Subcutaneous abdominal adipose tissue (tissue), 5 donors: ENCODE results near the gene AFF2.

Source experiments
- H3K27ac ChIP-seq: one replicate; pipeline ENCODE4 v1.7.0; 2013; ENCODE audit warnings: low read depth, mild to moderate bottlenecking, inconsistent platforms, low read length, moderate library complexity
- H3K27me3 ChIP-seq, 5 donors: one replicate each; pipeline ENCODE4 v1.7.0; 2013; ENCODE audit warnings: low read length in 5 of 5, inconsistent platforms in 1 of 5; ENCODE audit not compliant: control insufficient read depth in 5 of 5, insufficient read depth in 4 of 5
- H3K36me3 ChIP-seq, 5 donors: one replicate each; pipeline ENCODE4 v1.7.0; 2013; ENCODE audit warnings: low read length in 5 of 5; ENCODE audit not compliant: control insufficient read depth in 5 of 5, insufficient read depth in 5 of 5
- H3K4me1 ChIP-seq, 5 donors: one replicate each; pipeline ENCODE4 v1.7.0; 2013; ENCODE audit warnings: low read length in 5 of 5, mild to moderate bottlenecking in 3 of 5, moderate library complexity in 1 of 5; ENCODE audit not compliant: control insufficient read depth in 5 of 5, insufficient read depth in 5 of 5
- H3K4me3 ChIP-seq, 5 donors: one replicate each; pipeline ENCODE4 v1.7.0; 2013; ENCODE audit warnings: low read length in 5 of 5, low read depth in 1 of 5
- H3K9ac ChIP-seq, 5 donors: one replicate each; pipeline ENCODE4 v1.7.0; 2013; ENCODE audit warnings: low read length in 5 of 5, mild to moderate bottlenecking in 4 of 5, moderate library complexity in 3 of 5
- H3K9me3 ChIP-seq, 5 donors: one replicate each; pipeline ENCODE4 v1.7.0; 2013; ENCODE audit warnings: low read length in 5 of 5; ENCODE audit not compliant: control insufficient read depth in 5 of 5
- donor health status: healthy.
- donor health status: healthy.
- donor health status: healthy.
- donor health status: healthy.
- donor health status: healthy.

The AFF2 gene

DNA sequence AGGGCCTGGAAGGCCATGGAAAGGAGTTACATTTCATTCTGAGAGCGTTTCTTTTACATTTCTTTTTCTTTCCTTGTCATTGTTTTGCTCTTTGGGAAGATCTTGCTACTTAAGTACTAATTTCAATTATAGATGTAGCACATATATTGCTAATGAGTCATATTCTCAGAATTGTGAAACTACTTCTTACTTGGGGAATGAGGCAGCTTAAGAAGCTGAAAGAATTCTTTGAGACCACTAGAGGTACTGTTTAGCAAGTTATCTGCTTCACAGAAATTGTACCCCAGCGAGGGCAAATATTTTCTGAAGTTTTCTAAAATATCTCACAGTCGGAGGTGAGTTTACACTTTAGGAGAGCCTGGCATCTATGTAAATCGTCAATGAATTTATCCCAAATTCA is 100.6 kb downstream of the AFF2 start:
- H3K4me3 ChIP-seq = no peak overlapping the region
- no peak overlapping the region for H3K27ac ChIP-seq
- no peaks in the 10 kb centered on the region for H3K4me1 ChIP-seq
- no peaks in the 10 kb centered on the region for H3K36me3 ChIP-seq
- H3K9me3 ChIP-seq = no peaks in the 10 kb centered on the region
- no peaks in the 10 kb centered on the region for H3K27me3 ChIP-seq
- H3K9ac ChIP-seq = no peak overlapping the region

DNA sequence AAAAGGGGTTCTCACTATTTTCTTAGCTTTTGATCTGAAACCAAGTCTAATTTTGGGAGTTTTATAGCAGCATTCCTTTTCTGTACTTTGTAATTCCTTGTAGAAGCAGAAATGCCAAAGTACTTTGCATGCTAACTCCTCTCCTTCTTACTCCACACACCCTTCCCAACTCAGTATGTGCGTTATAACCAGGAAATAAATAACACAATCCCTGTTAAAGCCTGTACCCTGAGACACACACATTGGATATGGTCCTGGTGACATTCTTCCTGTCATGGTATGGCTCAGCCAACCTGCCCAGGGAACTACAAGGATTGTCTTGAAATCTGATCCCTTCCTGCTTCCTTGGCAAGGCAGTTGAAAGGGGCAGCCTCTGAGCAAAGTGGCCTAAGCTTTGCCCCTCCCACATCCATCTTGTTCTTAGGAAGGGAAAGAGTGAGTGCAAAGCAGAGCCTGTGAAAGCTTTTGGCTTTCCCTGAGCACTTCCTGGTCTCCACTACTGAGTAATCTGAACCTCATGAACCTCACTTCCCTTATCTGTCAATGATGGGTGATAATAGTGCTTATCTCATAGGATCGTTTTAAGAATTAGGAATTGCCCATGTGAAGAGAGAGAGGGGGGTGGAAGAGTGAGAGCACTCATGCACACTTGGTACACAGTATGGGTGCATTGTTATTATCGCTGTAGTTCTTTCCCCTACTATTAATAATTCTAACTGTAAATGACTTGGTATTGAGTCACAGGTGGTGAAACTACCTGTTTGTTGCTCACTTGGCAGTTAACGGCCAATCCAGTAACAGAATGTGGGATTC is 109.3 kb downstream of the AFF2 start:
- H3K27ac ChIP-seq = no peak overlapping the region

DNA sequence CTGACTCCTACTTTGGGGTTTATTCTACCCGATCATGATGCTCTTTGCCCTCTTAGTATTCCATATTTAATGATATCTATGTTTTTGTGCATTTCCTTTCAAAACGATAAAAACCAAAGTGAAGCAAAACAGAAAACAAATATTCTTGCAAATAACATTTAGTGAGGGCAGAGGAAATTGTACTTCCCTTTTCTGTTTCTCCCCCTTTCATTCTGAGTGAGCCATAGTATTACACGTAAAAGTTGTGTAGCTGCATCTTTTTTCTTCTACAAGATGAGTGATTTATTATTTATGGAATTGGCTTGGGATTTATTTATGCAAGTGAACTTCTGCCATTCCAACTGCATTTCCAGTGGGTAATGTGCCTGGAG is 109.9 kb downstream of the AFF2 start:
- Histone ChIP-seq H3K4me3 (no peak overlapping the region), H3K9me3 (no peaks in the 10 kb centered on the region), H3K4me1 (no peaks in the 10 kb centered on the region), H3K9ac (no peak overlapping the region), H3K36me3 (no peaks in the 10 kb centered on the region), H3K27me3 (no peaks in the 10 kb centered on the region), H3K27ac (no peak overlapping the region)

More for the DNA sequence above, 109.3 kb downstream of the AFF2 start:
- Histone ChIP-seq H3K4me1 (no peaks in the 10 kb centered on the region), H3K27me3 (no peaks in the 10 kb centered on the region), H3K9me3 (no peaks in the 10 kb centered on the region), H3K9ac (no peak overlapping the region), H3K36me3 (no peaks in the 10 kb centered on the region), H3K4me3 (no peak overlapping the region)

DNA sequence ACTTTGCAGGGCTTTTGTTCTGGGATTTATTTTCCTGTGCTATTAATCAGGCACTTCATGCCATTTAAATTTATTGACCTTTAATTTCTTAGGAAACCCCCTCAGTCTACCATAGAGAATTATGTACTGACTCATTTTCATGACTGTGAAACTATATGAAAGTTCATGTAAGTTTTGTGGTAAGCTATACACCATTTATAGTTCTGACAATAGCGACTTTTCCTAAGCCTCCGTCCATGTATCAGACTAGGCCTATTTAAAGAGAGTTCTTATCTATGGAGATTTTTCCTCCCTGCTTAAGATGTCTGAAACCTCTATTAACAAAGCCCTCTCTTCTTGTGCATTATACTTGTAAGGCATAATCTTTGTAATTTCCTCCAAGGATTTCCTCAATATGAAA is 111.6 kb downstream of the AFF2 start:
- Histone ChIP-seq H3K9me3 (no peaks in the 10 kb centered on the region), H3K36me3 (no peaks in the 10 kb centered on the region), H3K4me1 (no peaks in the 10 kb centered on the region), H3K4me3 (no peak overlapping the region), H3K9ac (no peak overlapping the region), H3K27me3 (no peaks in the 10 kb centered on the region), H3K27ac (no peak overlapping the region)

DNA sequence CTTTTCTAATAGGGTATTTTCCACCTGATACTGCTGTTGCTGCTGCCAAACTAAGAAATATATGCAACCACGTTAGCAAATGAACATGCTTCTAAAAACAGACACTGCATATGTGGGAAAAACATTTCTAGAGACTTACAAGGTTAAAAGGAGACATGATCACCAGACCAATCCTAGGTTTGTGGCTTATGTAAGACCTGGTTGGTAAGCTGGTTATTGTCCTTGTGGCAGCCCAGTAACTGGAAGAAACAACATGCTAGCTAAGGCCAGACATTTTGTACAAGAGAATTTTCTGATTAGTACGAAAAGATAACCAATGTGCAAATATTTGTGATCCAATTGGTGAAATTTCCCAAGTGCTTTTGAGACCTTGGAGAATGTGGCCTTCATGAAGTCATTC is 112.0 kb downstream of the AFF2 start:
- Histone ChIP-seq H3K9me3 (no peaks in the 10 kb centered on the region), H3K4me1 (no peaks in the 10 kb centered on the region), H3K36me3 (no peaks in the 10 kb centered on the region), H3K27me3 (no peaks in the 10 kb centered on the region), H3K27ac (no peak overlapping the region), H3K9ac (no peak overlapping the region), H3K4me3 (no peak overlapping the region)

DNA sequence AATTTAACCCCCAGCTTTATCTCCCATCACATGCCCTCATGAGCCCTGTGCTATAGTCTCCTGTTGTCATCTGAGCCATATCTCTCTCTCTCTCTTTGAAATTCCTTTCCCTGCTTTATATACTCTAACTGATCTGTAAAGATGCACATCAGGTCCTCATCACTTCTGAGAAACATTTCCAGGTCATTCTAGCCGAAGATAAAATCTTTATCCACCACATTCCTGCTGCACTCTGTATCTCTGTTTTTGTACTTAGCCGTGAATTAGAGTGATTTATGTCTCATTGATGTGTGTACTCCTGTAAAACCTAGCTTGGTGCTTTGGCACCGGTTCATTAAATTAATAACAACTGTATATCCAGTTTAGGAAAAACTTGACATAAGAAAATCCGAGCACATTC is 113.2 kb downstream of the AFF2 start:
- H3K4me3 ChIP-seq = no peak overlapping the region
- H3K36me3 ChIP-seq = no peaks in the 10 kb centered on the region
- H3K4me1 ChIP-seq = no peaks in the 10 kb centered on the region
- no peak overlapping the region for H3K9ac ChIP-seq
- no peaks in the 10 kb centered on the region for H3K27me3 ChIP-seq
- no peaks in the 10 kb centered on the region for H3K9me3 ChIP-seq
- H3K27ac ChIP-seq = no peak overlapping the region

DNA sequence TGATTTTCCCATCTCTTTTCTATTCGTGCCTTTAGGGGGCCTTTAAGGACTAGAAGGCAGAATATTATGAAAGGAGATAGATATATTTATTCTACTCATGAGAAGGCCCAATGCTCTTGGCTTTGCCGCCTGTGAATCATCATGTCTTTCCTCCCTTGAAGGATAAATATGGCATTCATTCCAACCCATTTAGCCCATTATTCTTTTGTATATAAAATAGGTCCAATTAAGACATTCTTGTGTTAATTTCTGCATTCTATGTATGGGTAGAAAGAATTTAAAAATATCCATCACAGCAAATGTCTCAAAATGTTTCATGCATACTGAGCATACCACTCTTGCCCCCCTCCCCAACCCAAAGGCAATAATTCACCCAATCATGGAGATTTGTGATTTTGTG is 115.1 kb downstream of the AFF2 start:
- Histone ChIP-seq H3K27ac (no peak overlapping the region), H3K36me3 (no peaks in the 10 kb centered on the region), H3K9ac (no peak overlapping the region), H3K4me1 (no peaks in the 10 kb centered on the region), H3K4me3 (no peak overlapping the region), H3K27me3 (no peaks in the 10 kb centered on the region), H3K9me3 (no peaks in the 10 kb centered on the region)

DNA sequence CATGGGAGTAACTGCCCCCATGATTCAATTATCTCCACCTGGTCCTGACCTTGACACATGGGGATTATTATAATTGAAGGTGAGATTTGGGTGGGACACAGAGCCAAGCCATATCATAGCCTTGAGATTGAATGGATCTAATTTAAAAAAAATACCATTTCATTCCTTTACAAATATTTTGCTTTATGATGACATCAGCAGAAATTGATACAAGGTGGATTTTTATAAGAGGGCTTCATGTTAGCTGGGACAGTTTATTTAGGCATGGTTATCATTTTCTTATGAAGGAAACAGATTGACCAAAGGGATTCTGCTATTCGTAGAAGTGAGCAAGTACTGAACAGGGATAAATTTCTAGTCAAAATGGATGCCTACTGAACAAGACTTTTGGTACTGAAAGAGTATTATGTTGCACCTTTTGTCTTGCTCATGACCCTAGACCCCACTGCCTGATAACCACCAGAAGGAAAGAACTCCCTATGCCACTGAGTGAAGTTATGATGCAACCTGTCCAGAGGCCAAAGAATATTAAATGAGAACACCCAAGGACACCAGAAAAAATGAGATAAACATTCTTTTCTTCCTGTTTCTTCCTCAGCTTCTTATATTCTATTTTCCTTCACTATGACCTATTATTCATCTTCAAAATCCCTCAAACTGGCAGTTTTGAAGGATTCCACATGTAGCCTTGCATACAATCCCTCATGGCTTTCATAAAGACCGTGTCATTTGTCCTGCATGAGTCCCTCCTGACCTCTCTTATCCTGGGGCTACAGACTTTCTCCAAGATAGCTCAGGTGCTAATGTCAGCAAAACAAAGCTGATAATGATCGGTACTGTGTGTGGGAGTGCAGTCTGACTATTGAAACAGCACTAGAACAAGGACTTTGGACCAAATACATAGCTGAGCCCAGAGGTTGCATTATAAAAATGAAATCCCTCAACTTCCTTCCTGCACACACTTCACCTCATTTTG is 118.3 kb downstream of the AFF2 start:
- no peaks in the 10 kb centered on the region for H3K36me3 ChIP-seq
- H3K9me3 ChIP-seq = no peaks in the 10 kb centered on the region
- H3K27me3 ChIP-seq = peaks cover 0 to under 1% (median 0%) of the 10 kb centered on the region in 5 donors
- no peaks in the 10 kb centered on the region for H3K4me1 ChIP-seq
- no peak overlapping the region for H3K27ac ChIP-seq
- H3K9ac ChIP-seq = no peak overlapping the region
- no peak overlapping the region for H3K4me3 ChIP-seq

DNA sequence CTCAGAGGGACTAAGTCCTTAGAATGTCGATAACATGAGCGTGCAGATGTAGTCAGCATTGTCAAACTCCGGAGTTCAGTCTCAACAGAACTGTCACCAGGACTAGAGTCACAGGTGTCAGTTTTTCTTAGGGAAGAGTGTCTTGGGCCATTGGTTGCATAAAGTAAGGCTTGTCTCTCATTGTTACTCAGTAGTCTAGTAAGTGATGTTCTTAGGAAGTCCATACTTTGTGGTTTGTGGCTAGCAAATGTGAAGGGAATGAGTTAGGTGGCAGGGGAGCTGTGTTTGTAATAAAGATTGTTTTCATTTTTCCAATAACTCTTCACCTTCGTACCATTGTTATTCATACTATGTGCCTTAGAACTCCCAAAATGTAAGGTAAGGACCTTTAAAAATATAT is 119.6 kb downstream of the AFF2 start:
- Histone ChIP-seq H3K4me3 (no peak overlapping the region), H3K36me3 (no peaks in the 10 kb centered on the region), H3K4me1 (no peaks in the 10 kb centered on the region), H3K9me3 (no peaks in the 10 kb centered on the region), H3K9ac (no peak overlapping the region), H3K27me3 (peaks cover 0 to 2% (median 0%) of the 10 kb centered on the region in 5 donors), H3K27ac (no peak overlapping the region)

DNA sequence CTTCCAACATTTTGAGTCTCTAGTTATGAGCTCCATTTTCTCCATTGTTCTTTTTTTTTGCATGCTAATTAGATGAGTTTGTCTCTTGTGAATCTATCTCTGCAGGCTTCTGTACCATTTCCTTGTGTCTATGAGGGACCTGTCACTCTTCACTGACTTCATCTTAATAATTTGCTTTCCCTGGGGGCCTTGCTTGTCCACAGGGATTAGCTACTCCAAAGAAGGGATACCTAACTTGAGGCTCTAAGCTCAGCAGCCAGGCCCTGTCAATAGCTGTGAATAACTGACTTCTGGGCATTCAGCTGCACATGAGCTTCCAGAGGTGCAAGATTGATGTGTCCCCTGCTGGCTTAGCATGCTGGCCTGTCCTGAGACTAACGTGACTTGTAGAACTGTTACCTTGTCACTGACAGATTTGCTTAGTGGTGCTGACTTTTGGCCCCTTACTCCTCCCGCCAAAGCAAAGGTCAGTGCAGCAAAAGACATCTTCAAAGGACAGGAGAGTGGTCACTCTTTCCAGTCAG is 124.6 kb downstream of the AFF2 start:
- Histone ChIP-seq H3K27me3 (peaks cover 0 to 3% (median 0%) of the 10 kb centered on the region in 5 donors), H3K36me3 (no peaks in the 10 kb centered on the region), H3K27ac (no peak overlapping the region), H3K4me3 (no peak overlapping the region), H3K9me3 (no peaks in the 10 kb centered on the region), H3K9ac (no peak overlapping the region), H3K4me1 (no peaks in the 10 kb centered on the region)
